ENCODE data around the gene IL22RA1.

The IL22RA1 gene

GRCh38 chr1:24119859-24120756 lies 22.8 kb downstream of the IL22RA1 start:
- Histone ChIP-seq H4K20me1 (ENCODE audit: insufficient read depth, low read length, poor library complexity, severe bottlenecking) (no peaks in the 10 kb centered on the region), H3K4me3 (ENCODE audit: low read length, poor library complexity, severe bottlenecking) (no peak overlapping the region), H3K4me2 (ENCODE audit: low read depth, low read length, poor library complexity, severe bottlenecking) (no peak overlapping the region), H3K79me2 (ENCODE audit: insufficient read depth, low read length) (no peaks in the 10 kb centered on the region), H3K9ac (ENCODE audit: low read depth, low read length, poor library complexity, severe bottlenecking) (no peak overlapping the region), H3K9me2 (replicated peaks; ENCODE audit: low read depth, low read length) (no peaks in the 10 kb centered on the region), H3F3A (ENCODE audit: low read depth) (no peaks in the 10 kb centered on the region), H2AFZ (ENCODE audit: low read length) (no peak overlapping the region), H3K27me3 (ENCODE audit: insufficient read depth, low read length, poor library complexity, severe bottlenecking) (no peaks in the 10 kb centered on the region), H3K4me1 (ENCODE audit: insufficient read depth, low read length, poor library complexity, severe bottlenecking) (no peaks in the 10 kb centered on the region), H3K36me3 (ENCODE audit: insufficient read depth, low read length) (no peaks in the 10 kb centered on the region), H3K9me3 (ENCODE audit: insufficient read depth, low read depth, low read length) (no peaks in the 10 kb centered on the region)
- TF ChIP-seq EZH2phosphoT487 (IDR thresholded peaks at IDR 0.05; ENCODE audit: borderline replicate concordance) (no peak), CTCF (conservative IDR thresholded peaks at IDR 0.05; ENCODE audit: low read length) (no peak)

- no peak overlapping the region for H3K4me2 ChIP-seq (ENCODE audit: low read depth, low read length, poor library complexity, severe bottlenecking)
- H3K9me3 ChIP-seq (ENCODE audit: insufficient read depth, low read depth, low read length): no peaks in the 10 kb centered on the region
- no peak overlapping the region for H3K4me3 ChIP-seq (ENCODE audit: low read length, poor library complexity, severe bottlenecking)
- no peaks in the 10 kb centered on the region for H3K27me3 ChIP-seq (ENCODE audit: insufficient read depth, low read length, poor library complexity, severe bottlenecking)
- H3K36me3 ChIP-seq (ENCODE audit: insufficient read depth, low read length): no peaks in the 10 kb centered on the region
- no peak overlapping the region for H2AFZ ChIP-seq (ENCODE audit: low read length)
- H3K79me2 ChIP-seq (ENCODE audit: insufficient read depth, low read length): no peaks in the 10 kb centered on the region
- no peaks in the 10 kb centered on the region for H3K9me2 ChIP-seq (replicated peaks; ENCODE audit: low read depth, low read length)
- no peak overlapping the region for H3K9ac ChIP-seq (ENCODE audit: low read depth, low read length, poor library complexity, severe bottlenecking)
- no peak for TF ChIP-seq CTCF (conservative IDR thresholded peaks at IDR 0.05; ENCODE audit: low read length)
- TF ChIP-seq EZH2phosphoT487 (IDR thresholded peaks at IDR 0.05; ENCODE audit: borderline replicate concordance): no peak
- H4K20me1 ChIP-seq (ENCODE audit: insufficient read depth, low read length, poor library complexity, severe bottlenecking): no peaks in the 10 kb centered on the region
- H3K4me1 ChIP-seq (ENCODE audit: insufficient read depth, low read length, poor library complexity, severe bottlenecking): no peaks in the 10 kb centered on the region
- no peaks in the 10 kb centered on the region for H3F3A ChIP-seq (ENCODE audit: low read depth)
These were observed 23.5 kb downstream of the IL22RA1 start for GRCh38 chr1:24119489-24119858.

- Histone ChIP-seq H3K4me1 (ENCODE audit: insufficient read depth, low read length, poor library complexity, severe bottlenecking) (no peaks in the 10 kb centered on the region), H3K9me2 (replicated peaks; ENCODE audit: low read depth, low read length) (no peaks in the 10 kb centered on the region), H3K79me2 (ENCODE audit: insufficient read depth, low read length) (no peaks in the 10 kb centered on the region), H3K27me3 (ENCODE audit: insufficient read depth, low read length, poor library complexity, severe bottlenecking) (no peaks in the 10 kb centered on the region), H3K36me3 (ENCODE audit: insufficient read depth, low read length) (no peaks in the 10 kb centered on the region), H3F3A (ENCODE audit: low read depth) (no peaks in the 10 kb centered on the region), H3K9me3 (ENCODE audit: insufficient read depth, low read depth, low read length) (no peaks in the 10 kb centered on the region), H4K20me1 (ENCODE audit: insufficient read depth, low read length, poor library complexity, severe bottlenecking) (no peaks in the 10 kb centered on the region), H2AFZ (ENCODE audit: low read length) (no peak overlapping the region), H3K4me2 (ENCODE audit: low read depth, low read length, poor library complexity, severe bottlenecking) (no peak overlapping the region), H3K4me3 (ENCODE audit: low read length, poor library complexity, severe bottlenecking) (no peak overlapping the region), H3K9ac (ENCODE audit: low read depth, low read length, poor library complexity, severe bottlenecking) (no peak overlapping the region)
- no peak for TF ChIP-seq CTCF (conservative IDR thresholded peaks at IDR 0.05; ENCODE audit: low read length)
- TF ChIP-seq EZH2phosphoT487 (IDR thresholded peaks at IDR 0.05; ENCODE audit: borderline replicate concordance): no peak
These were observed 24.3 kb downstream of the IL22RA1 start for GRCh38 chr1:24118410-24119242.

All from Loucy (cell line).